Mucosa of descending colon (tissue), 3 donors: ENCODE measurements around the gene BLOC1S1. TPM values are rescaled to one million over a fixed set of nuclear protein-coding genes. Genes with fewer than 3 reads are reported as not detected.

Source experiments
- ATAC-seq: fragments of 200-7000 bp; cut with Tn5 transposase; one replicate; pipeline ENCODE4 v1.9.1; 2020; ENCODE audit warnings: mild to moderate bottlenecking, moderate library complexity
- DNase-seq, 3 donors: peaks; one replicate each; pipeline ENCODE4 v3.0.0-alpha.2; 2020
- H3K36me3 ChIP-seq: fragments of 200-600 bp; one replicate; pipeline ENCODE4 v1.8.0; 2021; ENCODE audit warnings: low read depth, mild to moderate bottlenecking
- H3K4me1 ChIP-seq: fragments of 200-600 bp; one replicate; pipeline ENCODE4 v1.8.0; 2021; ENCODE audit warnings: low read depth, mild to moderate bottlenecking
- H3K4me3 ChIP-seq: fragments of 200-600 bp; one replicate; pipeline ENCODE4 v1.8.0; 2021; ENCODE audit warnings: mild to moderate bottlenecking
- H3K9me3 ChIP-seq: fragments of 200-600 bp; one replicate; pipeline ENCODE4 v1.8.0; 2021; ENCODE audit warnings: mild to moderate bottlenecking
- intact Hi-C, 2 donors: fragments of 100-400 bp; cut with DNase I in 1 of 2; cut with micrococcal nuclease in 1 of 2; formaldehyde crosslinking; loops; one replicate each; pipeline versions ENCODE4 v1.11.0 to v1.11.1; 2022; cut with DNase I, micrococcal nuclease
- total RNA-seq, 3 donors: library from RNA; stranded (reverse); fragmentation: NEBNext Ultra II Directional in 2 of 3; extraction: Animal tissue kit (Norgen Biotek cat#: 25700) in 2 of 3; gene quantifications; one replicate each; pipeline versions ENCODE4 v1.2.1 to v1.2.4, GENCODE V29; 2021 to 2023
- TF ChIP-seq, protein P1 (sequence below): fragments of 200-600 bp; IDR thresholded peaks from one replicate; pipeline ENCODE4 v1.8.0; 2022; ENCODE audit warnings: antibody characterized with exemption, mild to moderate bottlenecking
- donor health status: DM: no; HTN: no; CAD: no; lungs with moderate emphysema.
- donor health status: DM: no; HTN: no; CAD: no.
- donor health status: DM: no; HTN: yes; CAD: no.

The BLOC1S1 gene
- total RNA-seq, 3 donors from 2014 or later = 201 to 285 (median 241) TPM

GRCh38 chr12:55742719-55743405 is 27.0 kb downstream of the BLOC1S1 start, which contains the start of gene GDF11:
Gene GDF11 (plus strand): TSS chr12:55743122. CDS start chr12:55743317, 195 bp downstream.
- ATAC-seq = peak; percentile 57
- intact Hi-C loops = loop anchor here in 1 of 2 donors (5.0 to 10.0 kb wide), 2 partner anchors 52 to 199 kb away; no protein-coding TSS in a partner anchor
- no peaks in the 10 kb centered on the region for H3K9me3 ChIP-seq
- TF ChIP-seq, protein P1, sequence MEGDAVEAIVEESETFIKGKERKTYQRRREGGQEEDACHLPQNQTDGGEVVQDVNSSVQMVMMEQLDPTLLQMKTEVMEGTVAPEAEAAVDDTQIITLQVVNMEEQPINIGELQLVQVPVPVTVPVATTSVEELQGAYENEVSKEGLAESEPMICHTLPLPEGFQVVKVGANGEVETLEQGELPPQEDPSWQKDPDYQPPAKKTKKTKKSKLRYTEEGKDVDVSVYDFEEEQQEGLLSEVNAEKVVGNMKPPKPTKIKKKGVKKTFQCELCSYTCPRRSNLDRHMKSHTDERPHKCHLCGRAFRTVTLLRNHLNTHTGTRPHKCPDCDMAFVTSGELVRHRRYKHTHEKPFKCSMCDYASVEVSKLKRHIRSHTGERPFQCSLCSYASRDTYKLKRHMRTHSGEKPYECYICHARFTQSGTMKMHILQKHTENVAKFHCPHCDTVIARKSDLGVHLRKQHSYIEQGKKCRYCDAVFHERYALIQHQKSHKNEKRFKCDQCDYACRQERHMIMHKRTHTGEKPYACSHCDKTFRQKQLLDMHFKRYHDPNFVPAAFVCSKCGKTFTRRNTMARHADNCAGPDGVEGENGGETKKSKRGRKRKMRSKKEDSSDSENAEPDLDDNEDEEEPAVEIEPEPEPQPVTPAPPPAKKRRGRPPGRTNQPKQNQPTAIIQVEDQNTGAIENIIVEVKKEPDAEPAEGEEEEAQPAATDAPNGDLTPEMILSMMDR = no peak
- H3K4me3 ChIP-seq = peak within 1 kb of the TSS; percentile 20
- no peaks in the 10 kb centered on the region for H3K36me3 ChIP-seq
- DNase-seq = peak; percentile 74 to 83 (median 78)
- peaks cover 16% of the 10 kb centered on the region for H3K4me1 ChIP-seq

- H3K4me3 ChIP-seq = peak overlapping the region; percentile 20
- no peaks in the 10 kb centered on the region for H3K9me3 ChIP-seq
- TF ChIP-seq, protein P1 = no peak
- intact Hi-C loops = loop anchor here in 1 of 2 donors (5.0 to 10.0 kb wide), 2 partner anchors 51 to 199 kb away; no protein-coding TSS in a partner anchor
- DNase-seq = peak; percentile 61 to 80 (median 73)
- H3K36me3 ChIP-seq = no peaks in the 10 kb centered on the region
- H3K4me1 ChIP-seq = peaks cover 9% of the 10 kb centered on the region
- peak; percentile 66 for ATAC-seq
Measured at GRCh38 chr12:55743406-55744339, 27.8 kb downstream of the BLOC1S1 start.

DNA sequence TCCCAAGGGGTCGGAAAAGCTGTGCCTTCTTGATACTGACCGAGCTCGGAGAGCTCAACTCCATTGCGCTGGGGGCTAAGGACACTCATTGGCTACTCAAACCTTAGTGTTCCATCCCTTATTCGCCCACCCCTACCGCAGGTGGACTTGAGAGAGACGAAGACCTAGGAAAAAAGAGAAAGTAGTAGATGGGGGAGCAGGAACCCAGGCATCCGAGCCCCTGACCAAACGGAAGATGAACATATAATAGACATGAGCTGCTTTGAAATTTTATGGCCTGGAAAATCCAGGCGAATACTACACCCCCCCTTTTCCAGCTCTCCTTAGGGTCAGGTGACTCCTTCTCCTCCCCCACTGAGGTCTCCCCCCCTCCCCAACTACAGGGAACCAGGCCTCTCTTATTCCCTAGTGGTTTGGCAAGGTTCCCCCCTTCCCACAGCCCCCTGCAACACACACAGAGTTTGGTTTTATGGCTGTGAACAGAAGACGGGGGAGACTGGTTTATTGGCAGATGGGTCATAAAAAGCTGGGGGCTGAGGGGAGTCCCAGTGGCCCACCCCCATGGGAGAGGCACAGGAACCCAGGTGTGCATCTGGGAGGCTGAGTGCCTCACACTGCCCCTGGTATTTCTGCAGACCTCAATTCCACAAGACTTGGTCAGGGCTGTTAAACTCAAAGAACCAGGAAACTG is 28.6 kb downstream of the BLOC1S1 start:
- Histone ChIP-seq H3K9me3 (no peaks in the 10 kb centered on the region), H3K4me3 (no peak overlapping the region), H3K4me1 (peaks cover 9% of the 10 kb centered on the region), H3K36me3 (no peaks in the 10 kb centered on the region)
- intact Hi-C loops = loop anchor here in 1 of 2 donors (5.0 to 10.0 kb wide), 2 partner anchors 50 to 198 kb away; no protein-coding TSS in a partner anchor
- TF ChIP-seq, protein P1 = no peak
- ATAC-seq (no peak), DNase-seq (no peak)

- no peak overlapping the region for H3K4me3 ChIP-seq
- no peaks in the 10 kb centered on the region for H3K9me3 ChIP-seq
- TF ChIP-seq, protein P1 = no peak
- ATAC-seq (no peak), DNase-seq (no peak)
- intact Hi-C loops = loop anchor here in 1 of 2 donors (10.0 kb wide), 1 partner anchor 49 kb away; no protein-coding TSS in a partner anchor
- no peaks in the 10 kb centered on the region for H3K36me3 ChIP-seq
- H3K4me1 ChIP-seq = peaks cover 9% of the 10 kb centered on the region
Measured at GRCh38 chr12:55745361-55746173, 29.7 kb downstream of the BLOC1S1 start.
